DMS 273 treated with DMSO at 0.1 percent for 48 hours (cell line): ENCODE measurements around the gene ECEL1.
A peak's percentile ranks its signal among the peaks of the same experiment; 100 is the strongest.

ENCODE experiments used
- DNase-seq: peaks from one replicate; lab custom pipeline; 2025; lab: John Stamatoyannopoulos, UW

Gene ECEL1

DNA sequence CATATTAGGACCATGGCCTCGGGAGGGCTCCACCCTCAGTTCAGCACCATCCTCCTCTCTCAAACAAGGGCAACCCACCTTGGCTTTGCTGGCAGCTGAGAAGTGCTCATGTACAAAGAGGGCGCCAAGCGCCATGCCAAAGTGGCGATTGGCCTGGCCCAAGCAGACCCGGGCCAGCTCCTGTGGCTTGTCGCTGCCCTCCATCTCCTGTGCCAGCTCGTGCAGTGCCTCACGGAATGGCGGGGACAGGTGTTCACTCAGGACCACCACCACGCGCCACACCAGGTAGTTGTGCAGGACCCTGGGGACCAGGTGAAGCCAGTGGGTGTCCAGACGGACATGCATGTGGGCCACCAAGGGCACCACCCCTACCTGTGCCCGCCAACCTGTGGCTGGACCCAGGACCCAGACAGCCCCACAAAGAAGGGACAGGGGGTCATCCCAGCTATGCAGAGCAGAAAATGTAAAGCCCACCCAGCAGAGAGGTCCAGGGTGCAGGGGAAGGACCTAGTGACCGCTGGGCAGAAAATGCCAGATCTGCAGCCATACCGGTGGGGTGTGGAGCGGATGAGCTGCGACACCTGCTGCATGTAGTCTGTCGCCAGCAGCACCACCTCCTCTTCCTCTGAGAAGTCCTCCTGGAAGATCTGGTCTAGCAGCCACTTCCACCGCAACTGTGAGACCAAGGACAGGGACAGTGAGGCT is 3.6 kb downstream of the ECEL1 start:
- no peak for DNase-seq

DNA sequence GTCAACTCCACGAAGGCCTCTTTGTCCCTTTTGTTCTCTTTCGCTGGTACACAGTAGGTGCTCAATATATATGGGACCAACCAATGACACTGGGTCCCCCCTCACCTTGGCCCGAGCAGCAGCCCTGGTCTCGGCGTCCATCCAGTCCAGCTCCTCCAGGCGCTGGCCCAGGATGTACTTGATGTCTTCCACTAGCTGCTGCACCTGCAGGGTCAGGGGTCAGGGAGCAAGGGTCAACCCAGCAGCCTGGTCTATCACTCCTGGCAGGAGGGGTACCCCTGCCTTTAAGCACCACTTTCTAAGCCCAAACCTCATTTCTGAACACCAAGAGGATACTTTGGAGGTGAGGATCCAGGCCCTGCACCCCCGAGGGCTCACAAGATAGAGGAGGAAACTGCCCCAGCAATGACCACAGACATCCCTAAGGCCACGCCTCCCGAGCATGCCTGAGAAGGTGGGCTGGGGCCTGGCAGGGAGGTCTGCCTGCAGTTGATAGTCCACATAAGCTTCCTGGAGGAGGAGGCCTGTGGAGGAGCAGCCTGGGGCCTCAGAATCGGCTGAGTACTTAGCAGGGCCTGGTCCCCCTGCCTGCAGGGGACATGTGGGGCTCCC is 4.2 kb downstream of the ECEL1 start:
- DNase-seq: no peak

DNA sequence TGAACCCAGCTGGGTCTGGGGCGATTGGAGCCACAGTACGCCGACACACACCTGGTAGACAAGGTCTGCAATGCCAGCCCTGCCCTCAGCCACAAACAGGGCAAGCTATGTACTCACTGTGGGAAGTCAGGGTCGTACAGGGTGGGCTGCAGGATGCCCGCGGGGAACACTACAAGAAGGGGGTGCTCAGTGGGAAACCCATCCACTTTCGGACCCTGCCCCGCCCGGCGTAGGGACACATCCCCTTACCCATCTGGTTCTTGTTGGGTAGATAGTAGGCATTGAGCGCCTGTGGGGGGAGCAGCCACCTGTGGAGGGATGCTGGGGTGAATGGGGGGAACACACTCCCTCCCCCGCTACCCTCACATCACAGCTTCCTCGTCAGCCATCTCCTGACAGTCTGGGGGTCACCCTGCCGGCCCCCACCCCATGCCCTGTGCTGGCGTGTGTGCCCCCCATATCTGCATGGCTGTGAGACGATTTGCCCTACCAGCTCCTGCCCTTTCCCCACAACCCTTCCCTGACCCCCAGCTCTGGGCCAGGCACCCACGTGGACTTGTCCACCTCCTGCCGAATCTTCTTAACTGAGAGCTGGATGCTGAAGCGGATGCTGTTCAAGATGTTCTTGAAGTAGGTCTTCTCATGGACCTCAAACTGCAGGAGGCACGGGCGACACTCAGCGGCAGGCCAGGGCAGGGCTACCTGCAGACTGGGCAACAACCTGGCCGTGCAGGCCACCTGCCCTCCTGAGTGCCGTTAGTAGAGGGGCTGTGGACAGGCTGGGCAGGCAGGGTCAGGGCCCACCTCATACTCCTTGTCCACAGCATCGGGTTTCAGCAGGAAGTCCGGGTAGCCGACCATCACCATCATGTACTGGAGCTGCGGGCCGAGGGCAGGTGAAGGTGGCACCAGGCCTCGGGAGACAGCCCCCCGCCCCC is 5.1 kb downstream of the ECEL1 start:
- no peak for DNase-seq

DNA sequence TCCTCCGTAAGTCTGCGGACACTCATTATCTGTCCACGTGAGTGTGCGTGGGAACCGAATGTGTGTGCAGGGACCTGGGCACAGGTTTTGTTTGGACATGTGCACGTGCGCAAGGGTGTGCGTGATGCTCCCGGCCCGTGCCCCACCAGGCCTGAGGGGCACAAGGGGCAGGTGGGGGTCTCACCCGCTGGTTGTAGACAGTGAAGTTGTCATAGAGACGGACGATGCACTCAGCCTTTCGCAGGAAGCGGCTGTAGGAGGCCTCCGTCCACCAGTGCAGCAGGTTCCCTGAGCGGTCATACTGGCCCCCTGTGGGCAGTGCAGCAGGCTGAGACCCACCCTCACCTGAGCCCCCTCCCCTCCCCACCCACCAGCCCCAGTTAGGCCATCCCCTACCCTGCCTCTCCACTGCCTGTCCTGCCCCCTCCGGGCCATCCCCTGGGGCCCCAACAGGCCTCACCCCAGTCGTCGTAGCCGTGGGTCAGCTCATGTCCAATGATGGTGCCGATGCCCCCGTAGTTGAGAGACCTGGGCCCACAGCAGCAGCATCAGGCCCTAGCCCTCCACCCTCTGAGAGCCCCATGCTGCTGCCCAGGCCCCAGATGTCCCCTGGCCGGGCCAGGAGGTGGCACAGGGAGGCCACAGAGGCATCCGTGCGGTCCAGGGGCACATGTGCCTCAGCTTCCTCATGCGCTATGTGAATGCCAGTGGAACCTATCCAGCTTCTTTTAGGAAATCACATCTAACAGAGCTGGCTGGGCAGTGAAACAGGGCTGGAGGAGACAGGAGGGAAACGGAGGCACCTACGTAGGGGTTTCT is 6.1 kb downstream of the ECEL1 start:
- DNase-seq: no peak

DNA sequence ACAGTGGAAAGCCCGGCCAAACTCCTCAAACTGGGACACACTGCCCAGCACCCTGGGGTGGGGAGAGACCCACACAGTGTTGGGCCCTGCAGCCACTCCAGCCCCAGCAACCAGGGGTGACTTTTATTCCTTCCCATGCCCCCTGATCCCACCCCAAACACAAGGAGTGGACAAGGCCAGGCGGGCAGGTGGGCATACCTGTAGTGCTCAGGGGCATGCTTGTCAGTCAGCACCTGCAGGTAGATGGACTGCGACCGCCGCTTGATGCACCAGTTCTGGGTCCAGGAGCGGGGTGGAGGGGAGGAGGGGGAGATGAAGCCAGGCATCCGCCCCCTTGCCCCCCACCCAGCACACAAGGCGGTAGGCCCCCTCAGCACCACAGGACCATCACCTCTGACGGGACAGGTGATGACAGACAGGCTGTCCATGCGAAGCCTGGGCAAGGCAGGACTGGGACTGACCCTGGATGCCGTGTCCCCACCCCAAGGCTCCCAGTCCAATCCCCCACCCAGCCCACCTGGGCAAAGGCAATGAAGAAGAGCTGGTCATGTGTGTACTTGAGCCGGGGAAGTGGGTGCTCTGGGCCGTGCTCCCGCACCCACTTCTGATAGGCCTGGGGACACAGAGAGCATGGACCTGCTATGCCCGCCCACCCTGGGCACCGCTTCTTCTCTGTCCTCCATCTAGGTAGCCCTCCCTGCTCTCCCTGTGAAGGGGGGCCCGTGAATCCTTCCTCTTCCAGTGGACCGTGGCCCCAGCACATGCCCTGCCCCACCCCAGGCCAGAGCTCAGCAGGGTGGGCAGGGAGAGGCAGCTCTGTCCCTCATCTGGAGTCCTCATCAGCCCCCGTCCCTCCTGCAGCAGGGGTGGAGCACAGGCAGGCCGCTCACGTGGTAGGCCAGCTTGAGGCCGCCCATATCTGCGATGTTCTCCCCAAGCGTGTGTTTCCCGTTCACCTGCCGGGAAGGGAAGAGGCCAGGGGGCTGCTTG is 7.1 kb downstream of the ECEL1 start:
- DNase-seq: no peak

DNA sequence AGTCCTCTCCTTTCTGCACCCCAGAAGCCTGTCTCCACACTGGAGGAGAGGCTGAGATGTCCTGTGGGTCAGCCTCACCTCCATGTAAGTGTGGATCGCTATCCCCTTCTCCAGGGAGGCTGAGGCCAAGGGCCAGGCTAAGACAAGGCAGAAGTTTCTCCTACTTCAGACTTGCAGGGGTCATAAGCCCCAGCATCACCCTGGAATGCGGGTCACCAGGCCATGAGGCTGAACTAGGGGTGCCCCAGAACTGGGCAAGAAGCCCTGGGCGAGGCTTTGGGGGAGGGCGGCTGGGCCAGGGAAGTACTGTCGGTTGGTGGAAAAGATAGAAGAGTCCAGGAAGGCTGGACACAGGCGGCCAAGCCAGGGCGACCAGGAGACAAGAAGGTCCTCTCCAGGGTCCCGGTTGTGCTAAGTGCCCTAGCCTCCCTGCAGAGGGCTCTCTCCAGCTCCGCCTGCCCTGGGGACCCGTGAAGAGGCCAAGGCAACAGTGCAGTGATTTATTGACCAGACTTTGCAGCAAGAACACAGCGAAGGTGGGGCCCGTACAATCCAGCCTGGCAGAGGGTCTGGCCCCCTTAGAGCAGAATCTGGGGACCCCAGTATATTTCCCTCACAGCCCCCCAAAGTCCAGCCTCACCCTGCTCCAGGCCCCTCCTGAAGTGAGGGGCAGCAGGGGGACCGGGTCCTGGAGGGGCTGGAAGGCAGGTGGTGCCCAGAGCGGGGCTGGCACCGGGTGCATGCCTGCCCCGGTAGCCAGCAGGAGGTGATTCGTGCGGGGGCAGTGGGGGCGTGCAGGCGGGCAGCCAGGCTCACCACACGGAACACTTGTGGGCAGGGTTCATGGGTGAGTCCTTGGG is 8.1 kb downstream of the ECEL1 start:
- no peak for DNase-seq

DNA sequence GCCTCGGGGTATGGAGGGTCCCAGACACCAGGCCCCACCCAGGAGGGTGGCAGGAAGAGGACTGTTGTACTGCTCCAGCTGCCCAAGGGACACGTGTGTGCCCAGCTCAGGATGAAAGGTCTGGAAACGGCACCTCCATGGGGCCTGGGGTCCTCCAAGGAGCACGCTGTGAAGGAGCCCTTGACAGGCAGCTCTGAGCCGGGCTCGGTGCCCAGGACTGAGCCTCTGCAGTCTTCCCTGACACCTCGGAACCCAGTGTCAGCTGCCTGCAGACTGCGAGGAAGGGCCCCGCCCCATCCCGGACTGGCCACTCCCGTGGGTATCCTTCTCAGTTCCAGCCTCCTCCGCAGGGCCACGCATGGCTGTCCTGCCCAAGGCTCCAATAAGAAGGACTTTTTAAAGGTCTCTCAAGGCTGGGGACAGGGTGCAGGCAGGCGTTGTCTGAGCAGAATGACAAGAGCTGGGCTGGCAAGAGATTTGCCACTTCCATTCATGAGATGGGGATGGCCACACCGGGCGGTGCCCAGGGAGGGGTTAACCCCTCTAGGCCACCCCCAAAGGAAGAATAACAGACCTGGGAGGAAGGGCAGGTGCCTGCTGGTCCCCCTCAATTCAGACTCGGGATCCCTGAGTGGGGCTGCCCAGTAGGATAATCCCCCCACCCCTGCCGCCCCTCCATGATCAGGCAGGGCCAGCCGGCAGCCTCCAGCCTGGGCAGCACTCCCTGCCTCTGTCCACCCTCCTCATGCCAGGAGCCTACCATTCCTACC is 8.9 kb downstream of the ECEL1 start:
- no peak for DNase-seq

DNA sequence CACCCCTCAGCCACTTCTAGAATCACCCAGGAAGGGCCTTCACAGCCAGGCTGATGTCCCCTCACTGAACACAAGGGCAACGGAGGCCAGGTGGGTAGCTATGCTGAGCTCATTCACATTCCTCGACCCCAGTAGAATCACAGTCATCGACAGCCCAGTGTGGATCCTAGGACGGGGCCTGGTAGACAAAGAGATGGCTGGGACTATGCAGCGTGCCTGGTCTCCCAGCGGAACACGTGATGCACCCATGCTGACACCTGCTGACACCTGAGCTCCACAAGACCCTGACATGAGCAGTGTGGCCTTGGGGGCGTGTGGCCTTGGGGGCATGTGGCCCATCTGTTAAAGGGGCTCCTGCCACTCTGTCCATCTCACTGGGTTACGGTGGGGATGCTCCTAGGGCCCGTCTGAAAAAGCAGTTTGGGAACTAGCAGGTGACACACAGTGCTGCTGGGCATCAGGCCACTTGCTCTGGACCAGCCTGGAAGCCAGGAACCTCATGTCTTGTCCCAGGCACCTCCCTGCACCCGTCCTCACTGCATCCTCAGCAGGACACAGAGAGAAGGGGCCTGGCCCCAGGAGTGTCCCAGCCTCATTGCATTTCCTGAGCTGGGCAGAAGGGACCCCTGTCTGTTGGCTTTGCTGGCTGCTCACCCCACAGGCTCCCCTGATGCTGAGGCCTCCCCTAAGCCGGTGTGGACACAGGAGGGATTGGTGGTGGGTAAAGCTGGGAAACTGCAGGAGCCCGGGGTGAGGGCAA is 9.7 kb downstream of the ECEL1 start:
- DNase-seq: no peak

DNA sequence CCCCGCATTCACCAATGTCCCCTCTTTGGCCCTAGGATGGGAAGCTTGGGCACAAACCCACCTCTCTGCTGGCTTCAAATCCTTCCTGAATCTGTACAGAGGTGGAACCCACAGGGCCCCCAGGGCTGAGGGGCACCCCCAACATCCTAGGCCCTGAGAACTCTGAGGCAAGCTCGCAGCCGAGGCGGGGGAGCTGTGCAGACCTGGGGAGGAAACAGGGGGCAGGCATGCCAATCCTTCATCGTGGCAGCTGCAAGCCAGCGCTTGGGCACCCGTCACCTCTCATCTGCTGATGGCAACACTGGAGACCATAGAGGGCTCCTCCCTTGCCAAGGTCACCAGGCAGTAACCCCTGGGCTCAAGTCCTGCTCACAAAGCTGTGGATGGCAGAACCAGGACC is 10.8 kb downstream of the ECEL1 start:
- no peak for DNase-seq

DNA sequence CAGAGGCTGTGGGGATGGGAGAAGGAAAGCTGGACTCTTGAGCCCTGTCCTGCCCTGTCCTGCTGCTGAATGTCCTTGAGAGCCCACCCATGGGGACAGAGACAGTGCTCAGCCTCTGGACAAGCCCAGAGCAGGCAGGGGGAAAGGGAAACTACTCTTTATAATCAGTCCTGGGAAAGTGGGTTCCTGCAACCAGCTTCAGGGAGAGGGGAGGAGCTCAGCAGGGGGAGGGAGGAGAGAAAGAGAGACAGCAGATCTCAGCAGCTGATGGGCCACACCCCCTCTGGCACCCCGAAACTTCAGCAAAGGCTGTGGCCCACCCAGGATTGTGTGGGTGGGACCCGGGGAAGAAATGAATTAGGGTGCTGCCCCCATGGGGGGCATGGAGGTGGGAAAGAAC is 11.6 kb downstream of the ECEL1 start:
- DNase-seq: no peak

DNA sequence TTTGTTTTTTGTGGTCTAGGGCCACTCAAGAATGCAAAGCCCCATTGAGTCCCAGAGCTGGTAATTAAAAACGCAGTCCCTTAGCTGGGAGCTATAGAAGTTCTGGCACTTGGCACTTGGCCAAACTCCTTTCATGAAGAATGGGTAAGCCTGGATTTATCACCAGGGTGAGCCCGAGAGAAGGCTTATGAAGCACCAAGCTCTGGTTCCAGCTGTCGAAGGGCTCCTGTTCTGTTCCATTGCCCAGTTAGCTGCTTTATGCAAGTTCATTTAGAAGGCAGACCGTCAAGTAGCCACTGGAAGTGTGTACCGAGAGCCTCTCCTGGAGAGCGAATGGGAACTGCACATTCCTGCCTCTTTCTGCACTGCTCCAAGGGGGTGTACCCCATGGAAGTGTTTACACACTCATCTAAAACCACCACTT is 14.2 kb downstream of the ECEL1 start:
- peak; percentile 42 for DNase-seq

DNA sequence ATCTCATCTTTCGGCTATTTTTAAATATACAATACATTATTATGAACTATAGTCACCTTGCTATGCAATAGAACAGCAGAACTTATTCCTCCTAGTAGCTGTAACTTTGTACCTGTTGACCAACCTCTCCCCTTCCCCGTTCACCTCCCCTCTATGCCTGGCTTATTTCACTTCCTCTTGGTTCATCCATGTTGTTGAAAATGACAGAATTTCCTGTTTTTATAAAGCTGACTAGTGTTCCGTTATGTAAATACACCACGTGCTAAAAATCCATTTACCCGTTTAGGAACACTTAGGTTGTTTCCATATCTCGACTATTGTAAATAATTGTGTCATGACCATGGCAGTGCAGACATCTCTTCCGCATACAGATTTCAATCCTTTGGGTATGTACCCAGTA is 21.4 kb downstream of the ECEL1 start:
- no peak for DNase-seq

DNA sequence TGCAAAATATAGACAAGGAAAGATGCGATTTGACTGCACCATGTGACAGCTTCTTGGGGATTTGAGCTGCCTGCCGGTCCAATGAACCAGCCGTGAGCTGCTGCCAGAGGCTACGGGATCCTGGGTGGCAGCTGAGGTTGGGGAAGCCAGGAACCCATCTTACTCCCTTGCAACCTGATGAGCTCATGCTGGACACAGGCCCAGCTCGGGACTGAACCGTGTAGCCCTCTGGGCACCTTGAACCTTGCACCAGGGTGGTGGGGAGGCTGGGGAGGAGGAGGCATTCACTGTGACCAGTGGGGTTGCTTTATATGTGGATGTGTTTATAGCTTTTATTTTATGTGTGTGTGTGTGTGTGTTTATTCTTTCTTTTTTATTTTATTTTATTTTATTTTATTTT is 22.6 kb downstream of the ECEL1 start:
- no peak for DNase-seq

DNA sequence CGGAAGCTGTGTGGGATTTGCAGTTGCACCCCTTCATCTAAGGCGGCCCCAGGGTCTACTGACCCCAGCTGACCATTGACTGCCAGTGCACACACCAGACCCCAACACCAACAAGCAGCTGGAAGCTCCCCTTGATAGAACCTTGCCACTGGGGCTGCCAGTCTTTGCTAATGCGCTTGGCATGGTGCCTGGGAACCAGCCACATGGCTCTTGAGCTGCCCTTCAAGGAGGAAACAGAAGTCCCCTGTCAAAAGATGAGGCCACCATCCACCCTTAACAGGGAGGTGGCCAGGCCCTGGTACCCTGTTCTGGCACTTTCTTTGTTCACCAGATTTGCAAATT is 23.1 kb downstream of the ECEL1 start:
- DNase-seq: no peak

DNA sequence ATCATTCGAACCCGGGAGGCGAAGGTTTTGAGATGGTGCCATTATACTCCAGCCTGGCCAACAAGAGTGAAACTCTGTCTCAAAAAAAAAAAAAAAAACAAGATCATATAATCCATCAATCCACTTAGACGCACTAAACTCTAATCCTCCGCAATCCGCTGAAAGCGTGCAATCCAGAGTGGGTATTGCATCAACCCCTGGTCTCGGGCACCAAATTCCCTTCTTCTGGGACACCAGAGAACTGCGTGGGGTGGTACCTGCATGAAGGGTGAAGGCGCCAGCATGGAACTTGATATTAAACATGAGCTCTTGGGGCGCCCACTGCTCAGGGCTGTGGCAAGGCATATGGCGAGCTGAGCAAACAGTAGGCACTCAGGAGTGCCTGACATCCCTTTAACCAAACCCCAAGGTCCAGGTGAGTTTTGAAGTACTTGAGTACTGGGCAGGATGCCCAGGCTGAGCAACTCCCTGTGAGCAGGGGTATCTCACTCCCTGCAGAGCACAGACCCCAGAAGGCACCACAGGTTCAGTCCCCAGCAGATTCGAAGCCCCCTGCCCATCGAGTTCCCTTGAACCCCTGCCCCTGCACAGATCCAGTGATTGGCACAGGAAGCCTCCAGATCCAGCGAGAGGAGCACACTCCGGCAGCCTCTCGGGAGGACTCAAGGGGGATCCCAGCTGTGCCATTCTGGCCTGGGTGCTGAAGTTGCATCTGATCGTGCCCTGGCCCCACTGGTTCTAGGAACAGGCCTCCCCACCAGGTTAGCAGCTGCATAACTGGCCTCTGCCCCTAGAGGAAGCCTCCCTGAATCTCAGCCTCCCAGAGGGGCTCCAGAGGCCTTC is 23.7 kb downstream of the ECEL1 start:
- no peak for DNase-seq

DNA sequence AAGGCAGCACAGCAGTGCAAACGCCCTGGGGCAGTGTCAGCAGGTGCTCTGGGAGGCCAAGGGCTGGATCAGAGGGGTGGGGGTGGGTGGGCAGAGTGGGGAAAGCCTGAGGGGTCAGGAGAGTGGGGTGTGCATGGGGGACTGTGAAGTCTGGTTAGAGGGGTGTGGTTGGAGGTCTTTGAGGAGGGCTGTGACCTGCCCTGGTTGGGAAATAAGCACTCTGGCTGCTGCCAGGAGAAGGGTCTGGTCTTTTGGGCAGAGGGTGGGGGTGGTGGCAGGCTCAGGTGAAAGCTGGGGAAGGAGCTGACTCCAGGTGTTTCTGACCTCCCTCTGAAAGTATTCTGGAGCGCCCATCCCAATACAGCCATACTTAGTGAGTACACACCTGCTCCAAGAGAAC is 27.5 kb downstream of the ECEL1 start:
- no peak for DNase-seq

DNA sequence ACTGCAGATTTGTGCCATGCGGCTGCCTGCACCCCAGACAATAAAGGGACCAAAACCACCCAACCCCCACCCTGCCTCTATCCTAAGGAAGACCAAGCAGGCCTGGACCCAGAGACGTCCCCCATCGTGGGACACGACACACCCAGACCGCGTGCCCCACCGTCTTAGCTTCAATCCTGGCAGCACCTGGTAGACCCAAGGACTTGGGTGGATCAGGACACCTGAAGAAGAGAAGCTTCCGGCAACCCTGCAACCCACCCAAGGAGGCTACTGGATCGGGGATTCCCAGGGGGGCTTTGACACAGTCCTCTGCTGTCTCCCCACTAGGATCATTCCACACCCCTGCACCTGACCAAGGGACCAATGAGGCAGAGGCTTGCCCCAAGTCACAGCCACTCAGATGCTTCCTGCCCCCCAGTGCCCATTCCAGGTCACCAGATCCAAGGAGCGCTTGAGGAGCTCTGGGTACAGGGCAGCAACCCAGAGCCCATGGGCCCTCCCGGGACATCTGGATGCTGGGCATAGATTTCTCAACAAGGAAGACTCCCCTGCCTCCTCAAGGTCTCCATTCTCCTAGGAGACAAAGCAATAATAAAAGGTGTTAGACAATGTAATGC is 28.1 kb downstream of the ECEL1 start:
- no peak for DNase-seq
